ENCODE results near the gene SMCO4.
"Not testable (repeated sequence)": the region's sequence is repeated elsewhere in the genome, so short reads cannot be mapped to it uniquely, and the experiment has no call there.

Gene SMCO4

DNA sequence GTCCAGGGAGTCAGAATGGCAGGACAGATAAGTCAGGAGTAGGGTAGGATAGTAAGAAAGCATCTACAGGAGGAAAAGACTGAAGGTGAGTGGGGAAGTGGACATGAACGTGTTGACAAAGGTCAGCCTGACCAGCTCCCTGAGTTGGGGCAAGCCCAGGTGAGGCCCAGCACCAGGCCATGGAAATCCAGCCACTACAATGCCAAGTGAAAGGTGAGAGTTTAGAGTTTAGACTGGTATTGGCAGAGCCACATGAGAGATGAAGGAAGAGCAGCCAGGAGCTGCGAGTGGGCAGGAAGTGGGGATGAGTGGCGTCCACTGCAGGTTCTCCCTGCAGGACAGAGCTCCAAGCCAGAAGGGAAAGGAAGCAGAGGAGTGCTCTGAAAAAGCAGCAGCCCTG lies 16.5 kb upstream of the SMCO4 start:
- no peak for DNase-seq

- no peak for DNase-seq
Observed at GRCh38 chr11:93552874-93553273, 9.7 kb upstream of the SMCO4 start.

GRCh38 chr11:93549976-93550375 lies 6.8 kb upstream of the SMCO4 start:
- DNase-seq = no peak

- DNase-seq = no peak
Observed at GRCh38 chr11:93548679-93549319, 5.6 kb upstream of the SMCO4 start.

DNA sequence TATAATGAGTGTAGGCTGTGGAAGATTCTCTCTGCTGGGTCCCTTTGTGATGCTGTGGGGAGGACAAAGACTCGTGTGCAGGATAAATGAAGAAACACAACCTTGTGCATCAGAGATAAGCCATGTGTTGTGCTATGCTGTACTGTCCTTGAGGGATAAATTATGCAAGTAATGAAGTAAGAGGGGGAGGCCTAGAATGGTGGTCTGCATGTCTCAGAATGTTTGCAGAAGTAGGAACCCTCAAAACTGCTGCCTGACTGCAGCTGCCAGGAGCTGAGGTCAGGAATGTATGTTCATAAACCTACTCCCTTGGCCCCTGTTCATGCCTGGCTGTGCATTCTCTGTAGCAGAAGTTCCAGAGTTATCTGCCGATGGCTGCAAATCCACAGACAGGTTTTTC lies 4.6 kb upstream of the SMCO4 start:
- no peak for DNase-seq

- DNase-seq = no peak
Observed at GRCh38 chr11:93547028-93547427, 3.8 kb upstream of the SMCO4 start.

GRCh38 chr11:93545566-93545965 lies 2.4 kb upstream of the SMCO4 start:
- DNase-seq = no peak

DNA sequence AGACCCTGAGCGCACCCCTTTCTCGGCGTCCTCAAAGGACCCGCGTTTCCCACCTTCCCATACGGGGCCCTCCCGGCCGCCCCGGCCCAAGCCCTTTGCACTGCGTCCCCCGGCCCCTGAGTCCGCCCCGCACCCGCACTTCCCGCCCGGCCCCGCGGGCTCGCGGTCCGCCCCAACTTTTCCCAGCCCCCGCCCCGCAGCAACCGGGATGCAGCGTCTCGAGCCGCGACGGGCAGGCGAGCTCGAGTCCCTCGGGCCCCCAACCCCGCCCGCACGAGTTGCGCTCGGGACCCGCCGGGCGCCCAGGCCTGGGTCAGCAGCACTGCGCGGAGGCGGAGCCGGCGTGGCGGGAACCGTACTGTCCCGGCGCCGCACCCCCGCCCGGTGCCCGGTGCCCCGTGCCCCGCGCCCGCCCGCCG lies 371 bp downstream of the SMCO4 start:
- no peak for DNase-seq

DNA sequence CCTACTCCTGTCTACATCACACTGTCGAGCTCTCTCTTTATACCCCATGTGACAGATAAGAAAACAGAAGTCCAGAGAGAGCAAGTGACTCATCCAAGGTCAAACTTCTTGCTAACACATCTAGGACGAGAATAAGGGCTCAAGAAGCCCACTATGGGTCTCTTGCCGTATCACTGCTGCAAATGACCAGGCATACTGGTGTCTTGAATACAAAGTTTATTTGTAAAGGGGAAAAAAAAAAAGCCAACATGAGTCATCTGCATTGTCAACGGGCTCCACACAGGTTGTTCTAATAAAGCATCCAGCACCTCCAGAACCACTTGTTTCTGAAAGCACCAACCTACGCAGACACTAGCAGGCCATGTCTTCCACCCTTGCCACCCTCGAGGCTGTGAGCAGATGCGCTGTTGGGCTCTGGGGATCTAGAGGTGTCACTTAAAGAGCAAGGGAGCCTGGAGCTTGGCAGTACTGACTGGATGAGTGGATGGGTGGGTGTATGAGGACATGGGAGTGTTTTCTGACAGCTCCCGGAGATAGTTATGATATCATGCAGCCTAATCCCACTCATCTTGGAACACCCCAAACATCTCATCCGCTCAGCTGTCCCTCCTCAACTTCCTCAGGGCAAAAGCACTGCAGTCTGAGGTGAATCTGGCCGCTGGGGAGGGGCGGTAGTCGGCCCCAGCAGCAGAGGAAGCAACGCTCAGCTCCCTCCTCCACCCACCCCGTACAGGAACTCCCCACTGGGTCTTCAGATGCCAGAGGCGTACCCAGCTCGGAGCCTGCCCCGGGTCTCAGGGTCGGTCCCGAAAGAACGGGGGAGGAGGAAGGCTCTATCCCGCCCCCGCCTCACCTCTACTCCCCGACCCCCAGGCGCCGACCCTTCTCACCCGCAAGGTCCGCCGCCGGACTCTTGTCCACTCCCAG lies 1.0 kb downstream of the SMCO4 start:
- DNase-seq = peak in 1 of 2 donors; percentile 12

DNA sequence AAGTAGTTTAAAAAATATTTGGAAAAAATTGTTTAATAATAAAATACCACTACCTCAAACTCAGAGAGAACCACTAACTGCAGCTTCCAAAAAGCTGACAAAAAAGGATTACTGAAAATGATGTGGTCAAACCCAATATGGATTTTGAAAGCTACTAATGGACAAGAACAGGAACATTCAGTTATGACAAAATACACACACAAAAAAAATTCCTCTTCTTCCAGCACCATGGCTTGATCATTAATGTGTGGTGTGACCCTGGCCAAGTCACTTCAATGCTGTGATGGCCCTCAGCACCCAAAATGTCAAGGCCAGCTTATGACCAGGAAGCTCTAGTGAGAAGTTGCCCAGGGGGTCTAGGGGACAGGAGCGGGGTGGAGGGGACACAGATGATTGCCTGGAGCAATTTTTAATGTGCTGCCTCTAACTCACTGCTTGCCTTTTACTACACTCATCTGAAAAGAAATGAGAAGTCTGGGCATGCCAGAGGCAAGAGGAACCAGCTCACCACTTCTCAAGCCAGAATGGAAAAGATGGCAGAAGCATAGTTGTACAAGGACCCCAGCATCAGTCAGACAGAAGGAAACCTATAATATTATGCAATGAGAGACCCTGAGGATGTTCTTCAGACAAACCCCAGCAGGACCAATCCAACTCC lies 2.2 kb downstream of the SMCO4 start:
- no peak for DNase-seq

- DNase-seq = no peak
Observed at GRCh38 chr11:93540337-93540736, 2.9 kb downstream of the SMCO4 start.

DNA sequence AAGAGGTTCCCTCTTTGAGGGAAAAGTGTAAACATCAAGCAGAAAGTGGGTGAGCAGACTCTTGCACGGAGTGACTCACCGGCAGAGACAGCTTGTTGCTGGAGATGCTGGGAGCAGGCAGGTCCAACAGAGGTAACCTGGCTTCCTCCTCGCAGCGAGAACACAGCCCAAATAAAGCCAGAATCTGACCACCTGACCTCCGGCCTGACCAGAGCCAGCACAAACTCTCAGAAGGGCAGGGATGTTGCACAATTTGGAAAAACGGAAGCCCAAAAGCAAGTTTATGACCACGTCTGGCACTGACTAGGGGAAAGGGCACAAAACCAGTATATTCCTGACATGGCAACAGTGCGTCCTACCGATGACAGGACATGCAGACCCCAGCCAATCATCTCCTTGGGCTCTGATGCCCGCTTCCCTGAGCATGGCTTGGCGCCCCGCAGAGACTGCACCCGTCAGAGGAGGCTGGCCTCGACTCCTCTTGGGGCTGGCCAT lies 5.4 kb downstream of the SMCO4 start:
- peak in 1 of 2 donors; percentile 21 for DNase-seq

GRCh38 chr11:93537049-93537448 lies 6.1 kb downstream of the SMCO4 start:
- DNase-seq = peak; percentile 31 to 44

DNA sequence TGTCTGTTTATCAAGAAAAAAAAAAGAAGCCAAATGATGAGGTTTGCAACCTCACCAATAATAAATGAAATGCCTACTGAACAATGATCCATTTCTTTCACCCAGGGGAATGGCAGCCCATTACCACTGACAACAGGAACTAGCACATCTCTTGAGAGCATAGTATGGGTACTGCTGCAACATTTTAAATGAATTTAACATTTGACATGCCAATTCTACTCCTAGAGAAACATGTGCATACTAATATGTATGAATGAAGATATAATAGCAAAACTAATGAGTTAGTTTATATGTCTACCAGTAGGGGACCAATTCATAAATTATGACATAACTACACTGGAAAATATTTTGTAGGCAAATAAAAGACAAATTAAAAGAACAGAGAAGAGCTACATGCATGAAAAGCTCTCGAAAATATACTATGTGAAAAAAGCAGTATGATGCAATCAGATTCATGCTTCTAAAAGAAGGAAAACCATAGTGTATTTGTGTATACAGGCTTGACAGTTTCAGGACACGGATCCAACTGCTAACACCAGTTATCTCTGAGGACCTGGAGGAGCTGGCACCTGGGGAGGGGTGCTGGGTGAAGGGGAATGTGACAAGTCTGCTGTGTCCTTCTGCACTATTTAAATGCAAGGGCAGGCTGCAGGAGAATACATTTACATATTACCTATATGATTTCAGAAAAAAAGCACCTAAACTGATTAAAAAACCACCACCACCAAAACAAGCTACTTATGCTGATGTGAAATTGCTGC lies 6.9 kb downstream of the SMCO4 start:
- no peak for DNase-seq

DNA sequence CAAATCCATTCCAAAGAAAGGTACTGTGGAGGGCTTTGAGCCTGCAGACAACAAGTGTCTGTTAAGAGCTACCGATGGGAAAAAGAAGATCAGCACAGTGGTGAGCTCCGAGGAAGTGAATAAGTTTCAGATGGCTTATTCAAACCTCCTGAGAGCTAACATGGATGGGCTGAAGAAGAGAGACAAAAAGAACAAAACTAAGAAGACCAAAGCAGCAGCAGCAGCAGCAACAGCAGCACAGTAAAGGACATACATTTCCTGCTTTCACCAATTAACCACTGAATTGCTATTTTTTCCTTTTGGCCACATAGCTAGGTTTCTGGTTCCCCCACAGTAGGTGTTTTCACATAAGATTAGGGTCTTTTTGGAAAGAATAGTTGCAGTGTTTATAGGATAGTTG lies 7.6 kb downstream of the SMCO4 start:
- DNase-seq = not testable (repeated sequence)

- no peak for DNase-seq
Observed at GRCh38 chr11:93532806-93533205, 10.4 kb downstream of the SMCO4 start.

DNA sequence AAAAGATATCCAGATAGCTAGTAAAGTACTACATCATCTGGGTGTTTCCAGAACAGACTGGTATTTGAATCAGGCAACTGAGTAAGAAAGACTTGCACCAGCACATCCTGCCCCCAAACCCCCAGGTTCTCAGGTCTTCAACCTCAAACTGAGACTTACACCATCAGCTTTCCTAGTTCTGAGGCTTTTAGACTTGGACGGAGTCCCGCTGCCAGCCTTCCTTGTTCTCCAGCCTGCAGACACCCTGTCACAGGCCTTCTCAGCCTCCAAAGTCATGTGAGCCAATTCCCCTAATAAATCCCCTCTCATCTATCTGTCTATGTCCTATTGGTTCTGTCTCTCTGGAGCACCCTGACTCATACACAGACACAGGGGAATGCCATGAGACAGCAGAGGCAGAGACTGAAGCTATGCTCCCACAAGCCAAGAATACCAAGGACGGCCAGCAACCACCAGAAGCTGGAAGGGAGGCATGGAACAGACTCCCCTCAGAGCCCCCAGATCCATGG lies 10.9 kb downstream of the SMCO4 start:
- no peak for DNase-seq

GRCh38 chr11:93530468-93530826 lies 12.7 kb downstream of the SMCO4 start:
- DNase-seq = no peak

- no peak for DNase-seq
Observed at GRCh38 chr11:93529707-93530467, 13.3 kb downstream of the SMCO4 start.

GRCh38 chr11:93528757-93529645 lies 14.2 kb downstream of the SMCO4 start:
- peak in 1 of 2 donors; percentile 44 for DNase-seq

DNA sequence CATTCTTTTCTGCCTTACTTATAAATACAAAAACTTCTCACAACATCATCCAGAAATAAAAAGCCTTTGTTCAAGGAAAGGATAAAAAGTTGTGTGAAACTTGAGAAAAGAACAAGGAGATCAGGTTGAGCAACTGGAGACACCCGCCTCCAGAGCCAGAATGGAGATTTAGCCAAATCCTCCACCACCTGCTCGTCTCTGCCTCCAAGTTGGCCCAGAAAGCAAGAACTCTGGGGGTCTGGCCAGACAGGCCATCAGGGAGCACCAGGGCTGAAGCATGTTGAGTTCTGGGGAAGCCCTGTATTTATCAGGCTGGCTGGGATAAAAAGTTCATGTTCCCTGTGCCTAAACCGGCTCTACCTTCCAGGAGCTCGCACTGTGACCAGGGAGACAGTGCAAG lies 14.9 kb downstream of the SMCO4 start:
- no peak for DNase-seq
